ENCODE data around the gene BACE1-AS.

DNA sequence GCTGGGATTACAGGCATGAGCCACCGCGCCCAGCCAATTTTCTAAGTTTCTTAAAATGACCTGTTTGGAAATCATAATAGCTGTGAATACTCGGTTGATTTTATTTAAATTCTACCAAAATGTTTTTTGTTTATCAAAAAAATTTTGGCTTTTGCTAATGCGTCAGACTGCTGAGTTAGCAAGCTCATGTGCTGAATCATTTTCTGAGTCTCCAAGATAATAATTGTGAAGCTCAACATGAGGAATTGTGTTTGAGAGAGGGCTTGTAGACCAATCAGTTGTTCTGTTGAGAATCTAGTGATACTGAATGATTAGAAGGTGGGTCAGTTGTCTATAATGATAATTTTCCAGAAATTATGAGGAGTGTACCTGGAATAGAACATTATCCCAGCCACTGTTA lies 42.8 kb upstream of the BACE1-AS start:
- TF ChIP-seq, protein P1, sequence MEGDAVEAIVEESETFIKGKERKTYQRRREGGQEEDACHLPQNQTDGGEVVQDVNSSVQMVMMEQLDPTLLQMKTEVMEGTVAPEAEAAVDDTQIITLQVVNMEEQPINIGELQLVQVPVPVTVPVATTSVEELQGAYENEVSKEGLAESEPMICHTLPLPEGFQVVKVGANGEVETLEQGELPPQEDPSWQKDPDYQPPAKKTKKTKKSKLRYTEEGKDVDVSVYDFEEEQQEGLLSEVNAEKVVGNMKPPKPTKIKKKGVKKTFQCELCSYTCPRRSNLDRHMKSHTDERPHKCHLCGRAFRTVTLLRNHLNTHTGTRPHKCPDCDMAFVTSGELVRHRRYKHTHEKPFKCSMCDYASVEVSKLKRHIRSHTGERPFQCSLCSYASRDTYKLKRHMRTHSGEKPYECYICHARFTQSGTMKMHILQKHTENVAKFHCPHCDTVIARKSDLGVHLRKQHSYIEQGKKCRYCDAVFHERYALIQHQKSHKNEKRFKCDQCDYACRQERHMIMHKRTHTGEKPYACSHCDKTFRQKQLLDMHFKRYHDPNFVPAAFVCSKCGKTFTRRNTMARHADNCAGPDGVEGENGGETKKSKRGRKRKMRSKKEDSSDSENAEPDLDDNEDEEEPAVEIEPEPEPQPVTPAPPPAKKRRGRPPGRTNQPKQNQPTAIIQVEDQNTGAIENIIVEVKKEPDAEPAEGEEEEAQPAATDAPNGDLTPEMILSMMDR (IDR thresholded peaks at IDR 0.05; ENCODE audit: low read length) = no peak
- no peak for TF ChIP-seq EZH2 (optimal IDR thresholded peaks at IDR 0.05; ENCODE audit: low read depth, low read length)
- TF ChIP-seq EZH2phosphoT487 (IDR thresholded peaks at IDR 0.05; ENCODE audit: low read length) = no peak

Measured in MM.1S (cell line).